ENCODE measurements around the gene F9.

F9 gene

DNA sequence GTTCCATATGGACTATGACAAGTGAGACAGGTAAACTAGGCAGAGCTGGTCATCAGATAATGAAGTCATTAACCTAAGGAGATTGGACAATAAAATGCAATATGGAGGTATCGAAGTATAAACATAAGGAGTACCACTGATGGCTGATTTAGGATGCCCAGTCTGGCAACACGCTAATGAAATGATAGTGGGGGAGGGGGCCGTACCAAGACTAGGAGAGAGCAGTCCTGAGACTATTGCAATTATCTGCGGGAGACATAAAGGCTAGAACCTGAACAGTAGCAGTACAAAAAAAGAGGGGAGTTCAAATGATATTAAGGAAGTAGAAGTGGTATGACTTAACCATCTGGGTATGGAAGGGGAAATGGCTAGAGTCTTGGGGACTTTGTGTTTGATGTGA, 2.3 kb downstream of the F9 start:
- Histone ChIP-seq H3K9ac (ENCODE audit: low read depth, low read length) (no peak overlapping the region), H3K9me3 (ENCODE audit: insufficient read depth, low read length, severe bottlenecking) (no peaks in the 10 kb centered on the region), H3K79me2 (ENCODE audit: insufficient read depth, low read length) (no peaks in the 10 kb centered on the region), H3K27me3 (ENCODE audit: insufficient read depth, low read length, poor library complexity) (no peaks in the 10 kb centered on the region), H3K4me3 (ENCODE audit: low read depth in 1 of 2, low read length in 2 of 2) (no peak overlapping the region), H3K4me1 (ENCODE audit: insufficient read depth, low read length) (no peaks in the 10 kb centered on the region), H2AFZ (ENCODE audit: low read depth, low read length) (no peak overlapping the region), H3K4me2 (ENCODE audit: insufficient read depth, low read length) (no peak overlapping the region), H3K27ac (ENCODE audit: low read length) (no peak overlapping the region), H4K20me1 (ENCODE audit: insufficient read depth, low read length) (no peaks in the 10 kb centered on the region), H3K36me3 (ENCODE audit: insufficient read depth, low read length) (no peaks in the 10 kb centered on the region)
- ATAC-seq (ENCODE audit: insufficient read depth, low read depth) = no peak
- no peak for DNase-seq
- TF ChIP-seq CTCF (IDR thresholded peaks at IDR 0.05; ENCODE audit: borderline replicate concordance, extremely low read depth, low read length, poor library complexity, severe bottlenecking) (no peak), EZH2 (IDR thresholded peaks at IDR 0.05; ENCODE audit: borderline replicate concordance, low read depth, low read length, severe bottlenecking) (no peak)

DNA sequence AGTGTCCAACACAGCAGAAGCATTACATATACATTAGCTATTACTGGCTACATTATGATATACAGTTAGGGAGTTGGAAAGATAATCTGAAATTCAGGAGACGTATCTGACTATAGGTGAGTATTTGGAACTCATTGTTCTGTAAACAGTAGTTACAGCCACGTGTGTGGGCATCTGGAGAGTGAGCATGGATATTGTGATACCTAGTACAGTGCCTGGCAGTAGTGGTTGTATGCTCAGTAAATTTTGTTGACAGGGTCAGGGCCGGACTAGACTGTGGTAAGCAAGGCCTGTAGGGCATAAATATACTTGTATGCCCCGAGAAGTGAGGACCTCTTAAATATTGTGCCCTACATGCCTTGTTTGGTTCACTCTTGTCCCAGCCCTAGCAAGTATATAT, 2.9 kb downstream of the F9 start:
- Histone ChIP-seq H3K36me3 (ENCODE audit: insufficient read depth, low read length) (no peaks in the 10 kb centered on the region), H3K4me2 (ENCODE audit: insufficient read depth, low read length) (no peak overlapping the region), H4K20me1 (ENCODE audit: insufficient read depth, low read length) (no peaks in the 10 kb centered on the region), H3K4me1 (ENCODE audit: insufficient read depth, low read length) (no peaks in the 10 kb centered on the region), H3K9me3 (ENCODE audit: insufficient read depth, low read length, severe bottlenecking) (no peaks in the 10 kb centered on the region), H3K4me3 (ENCODE audit: low read depth in 1 of 2, low read length in 2 of 2) (no peak overlapping the region), H3K27ac (ENCODE audit: low read length) (no peak overlapping the region), H3K9ac (ENCODE audit: low read depth, low read length) (no peak overlapping the region), H3K79me2 (ENCODE audit: insufficient read depth, low read length) (no peaks in the 10 kb centered on the region), H2AFZ (ENCODE audit: low read depth, low read length) (no peak overlapping the region), H3K27me3 (ENCODE audit: insufficient read depth, low read length, poor library complexity) (no peaks in the 10 kb centered on the region)
- ATAC-seq (ENCODE audit: insufficient read depth, low read depth) (no peak), DNase-seq (no peak)
- TF ChIP-seq EZH2 (IDR thresholded peaks at IDR 0.05; ENCODE audit: borderline replicate concordance, low read depth, low read length, severe bottlenecking) (no peak), CTCF (IDR thresholded peaks at IDR 0.05; ENCODE audit: borderline replicate concordance, extremely low read depth, low read length, poor library complexity, severe bottlenecking) (no peak)

GRCh38 chrX:139538907-139539790, 8.6 kb downstream of the F9 start:
- no peaks in the 10 kb centered on the region for H4K20me1 ChIP-seq (ENCODE audit: insufficient read depth, low read length)
- no peaks in the 10 kb centered on the region for H3K9me3 ChIP-seq (ENCODE audit: insufficient read depth, low read length, severe bottlenecking)
- no peak overlapping the region for H2AFZ ChIP-seq (ENCODE audit: low read depth, low read length)
- H3K4me2 ChIP-seq (ENCODE audit: insufficient read depth, low read length) = no peak overlapping the region
- TF ChIP-seq EZH2 (IDR thresholded peaks at IDR 0.05; ENCODE audit: borderline replicate concordance, low read depth, low read length, severe bottlenecking) (no peak), CTCF (IDR thresholded peaks at IDR 0.05; ENCODE audit: borderline replicate concordance, extremely low read depth, low read length, poor library complexity, severe bottlenecking) (no peak)
- H3K4me3 ChIP-seq (ENCODE audit: low read depth in 1 of 2, low read length in 2 of 2) = no peak overlapping the region
- no peaks in the 10 kb centered on the region for H3K36me3 ChIP-seq (ENCODE audit: insufficient read depth, low read length)
- H3K4me1 ChIP-seq (ENCODE audit: insufficient read depth, low read length) = no peaks in the 10 kb centered on the region
- H3K79me2 ChIP-seq (ENCODE audit: insufficient read depth, low read length) = no peaks in the 10 kb centered on the region
- H3K27me3 ChIP-seq (ENCODE audit: insufficient read depth, low read length, poor library complexity) = no peaks in the 10 kb centered on the region
- no peak overlapping the region for H3K27ac ChIP-seq (ENCODE audit: low read length)
- DNase-seq = no peak
- H3K9ac ChIP-seq (ENCODE audit: low read depth, low read length) = no peak overlapping the region
- no peak for ATAC-seq (ENCODE audit: insufficient read depth, low read depth)

Data from DND-41 (cell line).